HL-60 (cell line): ENCODE results near the gene MPV17L2.

Experiments used
- DNase-seq, 2 experiments: peaks; one replicate each; pipeline ENCODE4 v3.0.0-alpha.2; 2010 to 2020; ENCODE audit warnings: low read depth in 1 of 2, low spot score in 1 of 2
- H3K27ac ChIP-seq: fragments of 250-450 bp; sonication (Bioruptor Pico); replicated peaks from 2 replicates; pipeline ENCODE4 v1.5.1; 2020; ENCODE audit warnings: mild to moderate bottlenecking, moderate library complexity
- H3K27me3 ChIP-seq: fragments of 250-450 bp; sonication (Bioruptor Pico); 2 replicates; pipeline ENCODE4 v1.5.1; 2021; ENCODE audit warnings: mild to moderate bottlenecking, moderate library complexity; ENCODE audit not compliant: insufficient read depth, poor library complexity, severe bottlenecking
- H3K4me3 ChIP-seq: replicated peaks from 2 replicates; pipeline ENCODE4 v1.5.1; 2011; ENCODE audit warnings: mild to moderate bottlenecking, control low read depth, low read length; ENCODE audit not compliant: insufficient read depth
- CTCF ChIP-seq: IDR thresholded peaks from one replicate; pipeline ENCODE4 v1.5.1; 2011; ENCODE audit warnings: low read length, control low read depth, inconsistent platforms; ENCODE audit not compliant: insufficient read depth
- GABPA ChIP-seq: IDR thresholded peaks from 2 replicates; pipeline ENCODE4 v1.6.1; 2012; ENCODE audit warnings: low read depth
- POLR2AphosphoS5 ChIP-seq: IDR thresholded peaks from 2 replicates; pipeline ENCODE4 v1.6.1; 2012; ENCODE audit warnings: low read depth
- REST ChIP-seq: IDR thresholded peaks from 2 replicates; pipeline ENCODE4 v1.6.1; 2012; ENCODE audit warnings: low read depth; ENCODE audit not compliant: insufficient replicate concordance
- SPI1 ChIP-seq: IDR thresholded peaks from 2 replicates; pipeline ENCODE4 v1.6.1; 2012; ENCODE audit warnings: low read depth, mild to moderate bottlenecking, borderline replicate concordance

The MPV17L2 gene

GRCh38 chr19:18185538-18185937, 7.5 kb upstream of the MPV17L2 start:
- no peak for TF ChIP-seq GABPA
- TF ChIP-seq POLR2AphosphoS5: no peak
- TF ChIP-seq SPI1: no peak
- no peak for TF ChIP-seq REST
- no peak for TF ChIP-seq CTCF
- DNase-seq: no peak
- no peaks in the 10 kb centered on the region for H3K27me3 ChIP-seq
- no peak overlapping the region for H3K27ac ChIP-seq
- H3K4me3 ChIP-seq: no peak overlapping the region

GRCh38 chr19:18190278-18190677, 2.7 kb upstream of the MPV17L2 start:
- no peak overlapping the region for H3K4me3 ChIP-seq
- no peak for DNase-seq
- H3K27me3 ChIP-seq: no peaks in the 10 kb centered on the region
- TF ChIP-seq SPI1 (no peak), REST (no peak), CTCF (no peak), POLR2AphosphoS5 (no peak), GABPA (no peak)
- no peak overlapping the region for H3K27ac ChIP-seq

GRCh38 chr19:18191640-18192062, 1.4 kb upstream of the MPV17L2 start:
- no peak for DNase-seq
- H3K4me3 ChIP-seq: peak overlapping the region; percentile 95
- H3K27me3 ChIP-seq: no peaks in the 10 kb centered on the region
- TF ChIP-seq POLR2AphosphoS5: no peak
- no peak for TF ChIP-seq CTCF
- TF ChIP-seq GABPA: no peak
- no peak for TF ChIP-seq SPI1
- TF ChIP-seq REST: no peak
- peak overlapping the region; percentile 69 for H3K27ac ChIP-seq
